HEK293 (cell line): ENCODE measurements around the gene HAT1.

Experiments
- BCL11B ChIP-seq: fragments of 450-650 bp; formaldehyde crosslinking; IDR thresholded peaks from 2 replicates; pipeline ENCODE4 v1.5.1; 2016; ENCODE audit warnings: low read depth, missing biosample characterization, missing genetic modification characterization
- HOXD13 ChIP-seq: sonication (generic); formaldehyde crosslinking; IDR thresholded peaks from 2 replicates; pipeline ENCODE4 v1.8.0; 2022; ENCODE audit warnings: missing genetic modification reagents, borderline replicate concordance
- MYNN ChIP-seq: fragments of 450-650 bp; formaldehyde crosslinking; IDR thresholded peaks from 2 replicates; pipeline ENCODE4 v1.5.1; 2016; ENCODE audit warnings: missing biosample characterization, missing genetic modification characterization, borderline replicate concordance
- SP7 ChIP-seq: fragments of 450-650 bp; formaldehyde crosslinking; IDR thresholded peaks from 2 replicates; pipeline ENCODE4 v1.5.1; 2016; ENCODE audit warnings: missing biosample characterization, missing genetic modification characterization
- YY1 ChIP-seq: fragments of 450-650 bp; formaldehyde crosslinking; IDR thresholded peaks from 2 replicates; pipeline ENCODE4 v1.5.1; 2018; ENCODE audit warnings: missing biosample characterization, missing genetic modification characterization
- ZNF155 ChIP-seq: fragments of 450-650 bp; formaldehyde crosslinking; IDR thresholded peaks from 2 replicates; pipeline ENCODE4 v1.5.1; 2016; ENCODE audit warnings: missing biosample characterization, missing genetic modification characterization
- ZNF169 ChIP-seq: fragments of 450-650 bp; formaldehyde crosslinking; IDR thresholded peaks from 2 replicates; pipeline ENCODE4 v1.5.1; 2016; ENCODE audit warnings: missing biosample characterization, missing genetic modification characterization
- ZNF174 ChIP-seq: fragments of 450-650 bp; formaldehyde crosslinking; IDR thresholded peaks from 2 replicates; pipeline ENCODE4 v1.5.0; 2017; ENCODE audit warnings: missing biosample characterization, mild to moderate bottlenecking, missing genetic modification characterization
- ZNF391 ChIP-seq: fragments of 450-650 bp; formaldehyde crosslinking; IDR thresholded peaks from 2 replicates; pipeline ENCODE4 v1.5.1; 2016; ENCODE audit warnings: low read depth, missing biosample characterization, missing genetic modification characterization, borderline replicate concordance
- TF ChIP-seq, protein P1 (sequence below): fragments of 450-650 bp; formaldehyde crosslinking; IDR thresholded peaks from 2 replicates; pipeline ENCODE4 v1.5.1; 2016; ENCODE audit warnings: missing biosample characterization, missing genetic modification characterization
- TF ChIP-seq, protein P2 (sequence below): fragments of 450-650 bp; formaldehyde crosslinking; IDR thresholded peaks from 2 replicates; pipeline ENCODE4 v1.5.1; 2017; ENCODE audit warnings: missing biosample characterization, missing genetic modification characterization
- TF ChIP-seq, protein P3 (sequence below): fragments of 450-650 bp; formaldehyde crosslinking; IDR thresholded peaks from 2 replicates; pipeline ENCODE4 v1.5.1; 2016; ENCODE audit warnings: missing biosample characterization, missing genetic modification characterization
- TF ChIP-seq, protein P4 (sequence below): fragments of 450-650 bp; formaldehyde crosslinking; optimal IDR thresholded peaks from 2 replicates; pipeline ENCODE3; 2016; ENCODE audit warnings: missing biosample characterization, mild to moderate bottlenecking, missing genetic modification characterization
- TF ChIP-seq, protein P5 (sequence below): fragments of 450-650 bp; formaldehyde crosslinking; IDR thresholded peaks from 2 replicates; pipeline ENCODE4 v1.5.1; 2017; ENCODE audit warnings: missing biosample characterization, missing genetic modification characterization

DNA sequence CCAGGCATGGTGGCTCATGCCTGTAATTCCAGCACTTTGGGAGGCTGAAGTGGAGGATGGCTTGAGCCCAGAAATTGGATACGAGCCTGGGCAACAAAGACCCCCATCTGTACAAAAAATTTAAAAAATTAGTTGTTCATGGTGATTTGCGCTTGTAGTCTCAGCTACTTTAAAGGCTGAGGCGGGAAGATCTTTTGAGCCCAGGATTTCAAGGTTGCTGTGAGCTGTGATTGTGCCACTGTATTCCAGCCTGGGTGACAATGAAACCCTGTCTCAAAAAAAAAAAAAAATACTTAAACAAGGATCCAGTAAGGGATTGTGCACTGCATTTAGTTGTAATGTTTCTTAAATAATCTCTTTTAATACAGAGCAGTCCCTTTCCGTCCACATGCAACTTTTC, 21.6 kb downstream of the HAT1 start:
- TF ChIP-seq, protein P1, sequence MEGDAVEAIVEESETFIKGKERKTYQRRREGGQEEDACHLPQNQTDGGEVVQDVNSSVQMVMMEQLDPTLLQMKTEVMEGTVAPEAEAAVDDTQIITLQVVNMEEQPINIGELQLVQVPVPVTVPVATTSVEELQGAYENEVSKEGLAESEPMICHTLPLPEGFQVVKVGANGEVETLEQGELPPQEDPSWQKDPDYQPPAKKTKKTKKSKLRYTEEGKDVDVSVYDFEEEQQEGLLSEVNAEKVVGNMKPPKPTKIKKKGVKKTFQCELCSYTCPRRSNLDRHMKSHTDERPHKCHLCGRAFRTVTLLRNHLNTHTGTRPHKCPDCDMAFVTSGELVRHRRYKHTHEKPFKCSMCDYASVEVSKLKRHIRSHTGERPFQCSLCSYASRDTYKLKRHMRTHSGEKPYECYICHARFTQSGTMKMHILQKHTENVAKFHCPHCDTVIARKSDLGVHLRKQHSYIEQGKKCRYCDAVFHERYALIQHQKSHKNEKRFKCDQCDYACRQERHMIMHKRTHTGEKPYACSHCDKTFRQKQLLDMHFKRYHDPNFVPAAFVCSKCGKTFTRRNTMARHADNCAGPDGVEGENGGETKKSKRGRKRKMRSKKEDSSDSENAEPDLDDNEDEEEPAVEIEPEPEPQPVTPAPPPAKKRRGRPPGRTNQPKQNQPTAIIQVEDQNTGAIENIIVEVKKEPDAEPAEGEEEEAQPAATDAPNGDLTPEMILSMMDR (tag by site-specific recombination) = no peak
- TF ChIP-seq, protein P2, sequence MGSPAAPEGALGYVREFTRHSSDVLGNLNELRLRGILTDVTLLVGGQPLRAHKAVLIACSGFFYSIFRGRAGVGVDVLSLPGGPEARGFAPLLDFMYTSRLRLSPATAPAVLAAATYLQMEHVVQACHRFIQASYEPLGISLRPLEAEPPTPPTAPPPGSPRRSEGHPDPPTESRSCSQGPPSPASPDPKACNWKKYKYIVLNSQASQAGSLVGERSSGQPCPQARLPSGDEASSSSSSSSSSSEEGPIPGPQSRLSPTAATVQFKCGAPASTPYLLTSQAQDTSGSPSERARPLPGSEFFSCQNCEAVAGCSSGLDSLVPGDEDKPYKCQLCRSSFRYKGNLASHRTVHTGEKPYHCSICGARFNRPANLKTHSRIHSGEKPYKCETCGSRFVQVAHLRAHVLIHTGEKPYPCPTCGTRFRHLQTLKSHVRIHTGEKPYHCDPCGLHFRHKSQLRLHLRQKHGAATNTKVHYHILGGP (tag by site-specific recombination) = no peak
- TF ChIP-seq ZNF169 (tag by site-specific recombination) = no peak
- TF ChIP-seq HOXD13 (CRISPR knock-in tag) = no peak
- TF ChIP-seq, protein P3, sequence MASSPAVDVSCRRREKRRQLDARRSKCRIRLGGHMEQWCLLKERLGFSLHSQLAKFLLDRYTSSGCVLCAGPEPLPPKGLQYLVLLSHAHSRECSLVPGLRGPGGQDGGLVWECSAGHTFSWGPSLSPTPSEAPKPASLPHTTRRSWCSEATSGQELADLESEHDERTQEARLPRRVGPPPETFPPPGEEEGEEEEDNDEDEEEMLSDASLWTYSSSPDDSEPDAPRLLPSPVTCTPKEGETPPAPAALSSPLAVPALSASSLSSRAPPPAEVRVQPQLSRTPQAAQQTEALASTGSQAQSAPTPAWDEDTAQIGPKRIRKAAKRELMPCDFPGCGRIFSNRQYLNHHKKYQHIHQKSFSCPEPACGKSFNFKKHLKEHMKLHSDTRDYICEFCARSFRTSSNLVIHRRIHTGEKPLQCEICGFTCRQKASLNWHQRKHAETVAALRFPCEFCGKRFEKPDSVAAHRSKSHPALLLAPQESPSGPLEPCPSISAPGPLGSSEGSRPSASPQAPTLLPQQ (tag by site-specific recombination) = no peak
- no peak for TF ChIP-seq MYNN
- no peak for TF ChIP-seq SP7 (tag by site-specific recombination)
- TF ChIP-seq, protein P4, sequence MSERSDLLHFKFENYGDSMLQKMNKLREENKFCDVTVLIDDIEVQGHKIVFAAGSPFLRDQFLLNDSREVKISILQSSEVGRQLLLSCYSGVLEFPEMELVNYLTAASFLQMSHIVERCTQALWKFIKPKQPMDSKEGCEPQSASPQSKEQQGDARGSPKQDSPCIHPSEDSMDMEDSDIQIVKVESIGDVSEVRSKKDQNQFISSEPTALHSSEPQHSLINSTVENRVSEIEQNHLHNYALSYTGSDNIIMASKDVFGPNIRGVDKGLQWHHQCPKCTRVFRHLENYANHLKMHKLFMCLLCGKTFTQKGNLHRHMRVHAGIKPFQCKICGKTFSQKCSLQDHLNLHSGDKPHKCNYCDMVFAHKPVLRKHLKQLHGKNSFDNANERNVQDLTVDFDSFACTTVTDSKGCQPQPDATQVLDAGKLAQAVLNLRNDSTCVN (tag by site-specific recombination) = no peak
- no peak for TF ChIP-seq ZNF155
- no peak for TF ChIP-seq ZNF174
- TF ChIP-seq BCL11B = no peak
- TF ChIP-seq, protein P5, sequence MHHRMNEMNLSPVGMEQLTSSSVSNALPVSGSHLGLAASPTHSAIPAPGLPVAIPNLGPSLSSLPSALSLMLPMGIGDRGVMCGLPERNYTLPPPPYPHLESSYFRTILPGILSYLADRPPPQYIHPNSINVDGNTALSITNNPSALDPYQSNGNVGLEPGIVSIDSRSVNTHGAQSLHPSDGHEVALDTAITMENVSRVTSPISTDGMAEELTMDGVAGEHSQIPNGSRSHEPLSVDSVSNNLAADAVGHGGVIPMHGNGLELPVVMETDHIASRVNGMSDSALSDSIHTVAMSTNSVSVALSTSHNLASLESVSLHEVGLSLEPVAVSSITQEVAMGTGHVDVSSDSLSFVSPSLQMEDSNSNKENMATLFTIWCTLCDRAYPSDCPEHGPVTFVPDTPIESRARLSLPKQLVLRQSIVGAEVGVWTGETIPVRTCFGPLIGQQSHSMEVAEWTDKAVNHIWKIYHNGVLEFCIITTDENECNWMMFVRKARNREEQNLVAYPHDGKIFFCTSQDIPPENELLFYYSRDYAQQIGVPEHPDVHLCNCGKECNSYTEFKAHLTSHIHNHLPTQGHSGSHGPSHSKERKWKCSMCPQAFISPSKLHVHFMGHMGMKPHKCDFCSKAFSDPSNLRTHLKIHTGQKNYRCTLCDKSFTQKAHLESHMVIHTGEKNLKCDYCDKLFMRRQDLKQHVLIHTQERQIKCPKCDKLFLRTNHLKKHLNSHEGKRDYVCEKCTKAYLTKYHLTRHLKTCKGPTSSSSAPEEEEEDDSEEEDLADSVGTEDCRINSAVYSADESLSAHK (tag by site-specific recombination) = no peak
- TF ChIP-seq YY1 (tag by site-specific recombination) = no peak
- TF ChIP-seq ZNF391 (tag by site-specific recombination) = no peak
